ENCODE results near the gene TMED5. TPM values are rescaled to one million over a fixed set of nuclear protein-coding genes. Genes with fewer than 3 reads are reported as not detected.

TMED5 gene
- total RNA-seq, 4 donors from 2014 or later, result 57.2 to 189 (median 136) TPM

DNA sequence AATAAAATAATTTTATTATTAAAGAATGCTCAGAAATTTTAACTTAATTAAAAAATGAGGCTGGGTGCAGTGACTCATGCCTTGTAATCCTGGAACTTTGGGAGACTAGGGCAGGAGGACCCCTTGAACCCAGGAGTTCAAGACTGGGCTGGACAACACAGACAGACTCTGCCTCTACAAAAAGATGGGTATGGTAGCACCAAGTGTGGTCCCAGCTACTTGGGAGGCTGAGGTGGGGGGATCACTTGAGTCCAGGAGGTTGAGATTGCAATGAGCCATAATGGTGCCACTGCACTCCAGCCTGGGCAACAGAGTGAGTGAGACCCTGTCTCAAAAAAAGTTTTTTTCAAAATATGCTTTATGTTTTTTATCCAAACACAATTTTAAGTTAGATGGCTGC is 25.3 kb downstream of the TMED5 start:
- ATAC-seq (ENCODE audit: low FRiP score), result no peak
- TF ChIP-seq, protein P1, sequence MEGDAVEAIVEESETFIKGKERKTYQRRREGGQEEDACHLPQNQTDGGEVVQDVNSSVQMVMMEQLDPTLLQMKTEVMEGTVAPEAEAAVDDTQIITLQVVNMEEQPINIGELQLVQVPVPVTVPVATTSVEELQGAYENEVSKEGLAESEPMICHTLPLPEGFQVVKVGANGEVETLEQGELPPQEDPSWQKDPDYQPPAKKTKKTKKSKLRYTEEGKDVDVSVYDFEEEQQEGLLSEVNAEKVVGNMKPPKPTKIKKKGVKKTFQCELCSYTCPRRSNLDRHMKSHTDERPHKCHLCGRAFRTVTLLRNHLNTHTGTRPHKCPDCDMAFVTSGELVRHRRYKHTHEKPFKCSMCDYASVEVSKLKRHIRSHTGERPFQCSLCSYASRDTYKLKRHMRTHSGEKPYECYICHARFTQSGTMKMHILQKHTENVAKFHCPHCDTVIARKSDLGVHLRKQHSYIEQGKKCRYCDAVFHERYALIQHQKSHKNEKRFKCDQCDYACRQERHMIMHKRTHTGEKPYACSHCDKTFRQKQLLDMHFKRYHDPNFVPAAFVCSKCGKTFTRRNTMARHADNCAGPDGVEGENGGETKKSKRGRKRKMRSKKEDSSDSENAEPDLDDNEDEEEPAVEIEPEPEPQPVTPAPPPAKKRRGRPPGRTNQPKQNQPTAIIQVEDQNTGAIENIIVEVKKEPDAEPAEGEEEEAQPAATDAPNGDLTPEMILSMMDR (IDR thresholded peaks at IDR 0.05), result no peak
- DNase-seq (ENCODE audit: low spot score), result no peak

DNA sequence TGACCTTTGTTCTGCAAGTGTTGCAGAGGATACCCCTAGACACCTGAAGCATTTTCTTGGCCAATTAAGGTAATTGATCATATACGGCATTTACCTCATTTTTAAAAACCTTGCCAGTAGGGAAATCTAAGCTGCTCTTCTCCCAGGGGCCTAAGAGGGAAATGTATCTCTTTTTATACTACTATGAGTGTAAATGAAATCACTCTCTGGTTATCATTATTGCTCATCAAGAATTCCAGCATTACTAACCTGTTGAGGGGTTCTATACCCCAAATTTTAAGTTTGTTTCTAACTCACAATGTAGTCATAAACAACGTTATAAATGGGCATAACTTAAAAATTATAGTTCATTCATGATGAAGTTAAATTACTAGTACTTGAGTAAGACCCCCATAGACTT is 27.4 kb downstream of the TMED5 start:
- TF ChIP-seq, protein P1 (IDR thresholded peaks at IDR 0.05), result no peak
- ATAC-seq (ENCODE audit: low FRiP score), result no peak

DNA sequence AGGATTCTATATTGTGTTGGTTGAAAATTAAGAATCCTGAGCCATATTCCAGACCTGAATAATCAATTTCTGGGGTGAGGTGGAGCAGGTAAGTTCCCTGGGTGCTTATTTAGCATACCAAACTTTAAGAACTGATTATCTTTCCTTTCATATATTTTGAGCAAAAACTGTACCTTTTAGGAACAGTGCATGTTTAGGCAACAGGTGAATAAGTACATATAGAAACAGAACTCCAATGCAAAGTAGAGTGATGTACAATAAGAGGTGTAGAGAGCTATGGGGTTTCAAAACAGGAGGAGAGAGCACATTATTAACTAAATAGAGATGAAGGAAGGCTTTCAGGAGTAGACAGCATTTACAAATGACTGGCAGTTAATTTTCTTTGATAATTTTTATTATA is 28.7 kb downstream of the TMED5 start:
- no peak for ATAC-seq (ENCODE audit: low FRiP score)
- TF ChIP-seq, protein P1 (IDR thresholded peaks at IDR 0.05), result no peak
- DNase-seq (ENCODE audit: low spot score), result no peak

More for the DNA sequence above, 27.4 kb downstream of the TMED5 start:
- DNase-seq (ENCODE audit: low spot score), result no peak

DNA sequence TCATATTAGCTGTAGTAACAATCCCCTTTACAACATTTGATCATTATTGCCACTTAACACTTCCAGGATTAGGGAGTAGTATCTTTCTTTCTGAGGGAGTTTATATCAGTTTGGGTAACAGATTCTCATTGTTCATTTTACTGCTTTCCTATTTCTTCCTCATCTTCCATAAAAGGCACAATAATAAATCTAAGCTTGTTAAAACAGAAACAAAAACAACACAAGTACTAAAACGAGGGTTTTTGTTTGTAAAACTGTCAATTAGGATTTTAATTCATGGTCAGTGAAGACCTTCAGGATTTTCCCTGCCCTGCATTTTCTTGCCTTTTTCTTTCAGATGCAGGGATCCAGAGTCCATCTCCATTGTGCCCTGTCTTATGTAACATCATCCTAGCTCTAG is 29.5 kb downstream of the TMED5 start:
- no peak for ATAC-seq (ENCODE audit: low FRiP score)
- TF ChIP-seq, protein P1 (IDR thresholded peaks at IDR 0.05), result no peak
- DNase-seq (ENCODE audit: low spot score), result no peak

DNA sequence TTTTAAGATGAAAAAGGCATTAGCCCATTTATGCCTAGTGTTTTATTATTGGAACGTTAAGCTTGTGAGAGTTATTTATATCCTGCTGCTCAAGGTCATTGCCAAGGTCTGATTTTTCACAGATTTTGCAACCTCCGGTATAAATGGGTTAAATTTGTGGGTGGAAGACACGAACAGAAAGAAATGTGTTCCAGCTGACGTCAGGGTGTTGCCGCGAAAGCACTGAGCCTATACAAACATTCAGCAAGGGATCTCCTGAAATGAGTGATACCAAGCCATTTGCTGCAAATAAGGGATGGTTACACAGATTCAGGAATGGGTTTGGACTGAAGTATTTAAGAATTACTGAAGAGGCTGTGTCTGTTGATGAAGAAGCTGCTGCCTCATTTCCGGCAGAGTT is 32.2 kb downstream of the TMED5 start:
- TF ChIP-seq, protein P1 (IDR thresholded peaks at IDR 0.05), result no peak
- DNase-seq (ENCODE audit: low spot score), result no peak
- no peak for ATAC-seq (ENCODE audit: low FRiP score)

DNA sequence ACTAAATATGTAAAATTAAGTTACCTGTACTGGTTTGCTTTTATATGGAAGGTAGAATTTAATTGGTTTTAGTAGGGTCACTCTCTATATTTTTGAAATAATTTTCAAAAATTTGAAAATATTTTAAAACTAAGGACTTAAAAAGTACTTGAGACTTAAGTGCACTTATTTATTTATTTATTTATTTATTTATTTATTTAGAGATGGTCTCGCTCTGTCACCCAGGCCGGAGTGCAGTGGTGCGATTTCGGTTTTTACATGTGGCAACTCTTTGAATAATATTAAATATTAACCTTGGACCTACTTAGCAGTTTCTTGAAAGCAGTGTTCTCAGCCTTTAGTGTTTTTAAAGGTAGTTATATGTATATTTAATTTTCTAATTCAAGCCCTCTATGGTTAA is 36.4 kb downstream of the TMED5 start:
- no peak for ATAC-seq (ENCODE audit: low FRiP score)
- TF ChIP-seq, protein P1 (IDR thresholded peaks at IDR 0.05), result no peak

DNA sequence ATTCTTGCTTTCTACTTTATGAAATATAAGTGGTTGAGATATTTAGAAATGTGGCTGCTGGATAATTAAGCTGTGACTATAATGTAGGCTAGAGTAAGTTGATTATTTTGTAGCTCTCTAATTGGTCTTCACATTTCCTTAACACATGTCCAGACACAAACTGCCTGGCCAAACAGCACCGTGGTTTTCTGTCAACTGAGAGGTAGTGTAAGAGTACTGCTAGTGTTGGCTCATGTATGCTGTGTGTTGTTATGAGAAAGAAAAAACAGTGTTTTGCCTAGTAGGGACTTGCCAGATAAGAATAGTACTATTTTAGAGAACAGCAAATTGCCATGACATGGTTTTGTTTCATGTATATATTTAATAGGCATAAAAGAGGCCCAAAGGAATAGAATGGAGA is 37.1 kb downstream of the TMED5 start:
- TF ChIP-seq, protein P1 (IDR thresholded peaks at IDR 0.05), result no peak
- DNase-seq (ENCODE audit: low spot score) (no peak), ATAC-seq (ENCODE audit: low FRiP score) (no peak)

More for the DNA sequence above, 36.4 kb downstream of the TMED5 start:
- no peak for DNase-seq (ENCODE audit: low spot score)
